Left forelimb (tissue), 1 donor: Measurements from ENCODE around the gene DCLK2.

Source experiments
- DNase-seq: peaks from one replicate; pipeline ENCODE4 v3.0.0-alpha.2; 2018; ENCODE audit warnings: low spot score

The DCLK2 gene

DNA sequence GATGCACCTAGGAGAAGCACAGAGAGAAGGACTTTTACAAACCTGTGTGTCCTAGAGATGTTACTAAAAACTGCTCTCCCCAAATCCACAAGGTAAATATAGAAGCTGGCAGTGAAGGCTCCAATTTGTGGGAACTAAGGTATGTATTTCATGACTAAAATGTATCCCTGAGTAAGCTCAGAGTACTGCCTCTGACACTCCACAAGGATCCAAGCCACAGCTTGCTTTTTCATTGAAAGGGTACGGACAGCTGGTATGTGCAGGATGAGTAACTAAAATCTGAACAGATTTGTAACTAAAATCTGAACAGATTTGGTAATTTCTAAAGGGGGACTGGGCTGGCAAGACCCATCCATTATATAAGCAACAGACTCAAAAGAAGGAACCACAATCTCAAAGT lies 187.6 kb downstream of the DCLK2 start:
- DNase-seq, result no peak

DNA sequence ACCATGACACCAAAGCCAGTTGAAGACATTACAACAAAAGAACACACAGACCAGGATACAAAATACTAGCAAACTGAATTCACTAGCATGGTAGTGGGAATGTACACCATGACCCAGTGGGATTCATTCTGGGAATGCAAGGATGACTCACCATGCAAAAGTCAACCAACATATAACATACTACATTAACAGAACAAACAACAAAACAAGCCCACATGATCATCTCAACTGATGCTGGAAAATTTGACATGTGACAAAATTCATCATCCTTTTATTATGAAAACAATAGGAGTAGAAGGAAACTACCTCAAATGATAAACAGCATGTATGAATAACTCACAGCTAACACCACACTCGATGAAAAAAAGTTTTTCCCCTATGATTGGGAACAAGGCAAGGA lies 190.2 kb downstream of the DCLK2 start:
- no peak for DNase-seq

GRCh38 chr4:150278206-150278605 lies 200.0 kb downstream of the DCLK2 start:
- DNase-seq, result no peak

GRCh38 chr4:150280081-150280895 lies 202.0 kb downstream of the DCLK2 start:
- no peak for DNase-seq

DNA sequence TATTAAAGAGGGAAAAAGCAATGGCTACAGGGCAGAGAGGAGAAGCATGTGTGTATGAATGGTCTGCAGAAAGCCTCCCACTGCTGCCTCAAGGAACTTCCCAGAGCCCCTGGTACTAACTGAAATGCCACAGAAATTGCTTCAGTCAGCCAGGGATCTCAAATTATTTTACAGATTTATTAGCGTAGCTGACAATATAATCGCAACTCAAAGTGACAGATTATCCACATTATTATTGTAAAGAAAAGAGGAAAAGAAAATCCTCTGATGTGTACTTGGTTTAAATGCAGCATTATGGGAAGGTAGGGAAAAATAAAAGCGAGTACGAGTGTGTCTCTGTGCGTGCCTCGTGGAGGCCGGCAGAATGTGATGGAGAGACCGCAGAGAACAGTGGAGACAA lies 202.7 kb downstream of the DCLK2 start:
- DNase-seq, result no peak

GRCh38 chr4:150283689-150284088 lies 205.4 kb downstream of the DCLK2 start:
- DNase-seq, result no peak

- DNase-seq, result no peak
These were observed 208.4 kb downstream of the DCLK2 start for GRCh38 chr4:150286656-150287055.

- DNase-seq, result no peak
These were observed 211.0 kb downstream of the DCLK2 start for GRCh38 chr4:150289198-150289597.

DNA sequence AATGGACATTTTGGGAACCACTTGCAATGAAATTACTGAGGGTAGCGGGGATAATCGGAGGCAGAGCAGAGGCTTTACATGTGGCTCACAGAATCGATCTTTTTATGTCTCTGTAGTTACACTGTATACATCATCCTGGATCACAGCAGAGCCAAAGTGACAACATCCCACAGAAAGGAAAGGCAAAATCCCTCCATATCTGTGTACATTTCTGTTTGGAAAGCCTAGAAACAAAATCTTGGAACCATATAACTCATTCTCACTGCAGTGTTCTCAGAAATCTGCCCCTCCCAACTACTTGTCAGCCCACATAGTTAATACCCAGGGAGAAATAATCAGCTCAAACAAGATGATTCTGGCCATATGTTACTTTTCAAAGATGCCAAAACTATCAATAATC lies 211.6 kb downstream of the DCLK2 start:
- DNase-seq, result no peak

DNA sequence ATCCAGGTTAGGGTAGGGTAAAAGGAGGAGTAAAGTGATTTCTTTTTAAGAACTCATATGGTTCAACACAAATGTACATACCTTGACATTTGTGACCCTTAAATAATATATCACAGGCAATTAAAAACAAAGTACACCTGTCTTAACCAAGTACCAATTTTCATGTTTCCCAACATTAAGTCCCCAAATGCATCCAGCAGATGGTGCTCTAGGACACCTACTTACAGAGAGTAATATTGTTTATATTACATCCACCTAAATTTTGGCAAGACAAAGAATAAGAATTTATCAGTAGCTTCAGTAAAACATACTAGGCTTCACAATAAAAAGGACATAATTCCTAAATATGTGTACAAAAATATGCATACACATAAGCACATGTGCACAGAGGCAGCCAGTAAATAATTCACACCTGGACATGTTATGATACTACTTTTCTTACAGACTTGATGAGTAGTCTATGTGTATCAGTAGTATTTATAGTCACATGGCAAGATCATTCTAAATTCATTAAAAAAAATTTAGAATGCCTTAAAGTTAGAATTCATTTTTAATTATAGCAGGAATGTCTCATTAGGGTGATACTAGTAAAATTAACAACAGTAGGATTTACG lies 219.7 kb downstream of the DCLK2 start:
- DNase-seq, result no peak

GRCh38 chr4:150299816-150300215 lies 221.6 kb downstream of the DCLK2 start:
- no peak for DNase-seq

DNA sequence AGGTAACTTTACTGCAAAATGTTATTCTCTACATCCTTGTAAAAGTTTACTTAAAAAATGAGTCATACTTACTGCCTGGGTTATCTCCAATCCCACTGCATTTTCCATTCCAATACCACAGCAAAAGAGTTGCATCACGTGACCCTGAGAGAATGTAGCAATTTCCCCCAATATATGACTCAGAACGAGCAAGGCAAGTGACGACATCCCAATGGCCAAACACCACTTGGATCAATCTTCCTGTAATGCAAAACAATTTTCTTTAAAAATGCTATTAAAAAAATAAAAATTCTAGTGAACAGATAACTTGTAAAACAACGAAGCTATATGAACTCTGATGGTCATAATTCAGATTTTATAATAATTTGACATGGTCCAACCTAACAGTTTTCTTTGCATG lies 224.3 kb downstream of the DCLK2 start:
- no peak for DNase-seq

GRCh38 chr4:150305995-150306394 lies 227.8 kb downstream of the DCLK2 start:
- no peak for DNase-seq

- DNase-seq, result no peak
These were observed 228.5 kb downstream of the DCLK2 start for GRCh38 chr4:150306719-150307118.
